ENCODE measurements around the gene ANKRD53.

The ANKRD53 gene

GRCh38 chr2:70964133-70964532, 14.3 kb upstream of the ANKRD53 start:
- no peak for TF ChIP-seq CTCF (IDR thresholded peaks at IDR 0.05; ENCODE audit: borderline replicate concordance, insufficient read depth, low read depth, low read length)
- H3K4me3 ChIP-seq (ENCODE audit: low read depth, low read length) = no peak overlapping the region

- peak overlapping the region; percentile 48 for H3K4me3 ChIP-seq (ENCODE audit: low read depth, low read length)
- peak; percentile 95 for TF ChIP-seq CTCF (IDR thresholded peaks at IDR 0.05; ENCODE audit: borderline replicate concordance, insufficient read depth, low read depth, low read length)
Measured at GRCh38 chr2:70964596-70965386, 13.6 kb upstream of the ANKRD53 start.

- TF ChIP-seq CTCF (IDR thresholded peaks at IDR 0.05; ENCODE audit: borderline replicate concordance, insufficient read depth, low read depth, low read length) = no peak
- peak overlapping the region; percentile 48 for H3K4me3 ChIP-seq (ENCODE audit: low read depth, low read length)
Measured at GRCh38 chr2:70965506-70965905, 12.9 kb upstream of the ANKRD53 start.

- TF ChIP-seq CTCF (IDR thresholded peaks at IDR 0.05; ENCODE audit: borderline replicate concordance, insufficient read depth, low read depth, low read length) = no peak
- H3K4me3 ChIP-seq (ENCODE audit: low read depth, low read length) = no peak overlapping the region
Measured at GRCh38 chr2:70966681-70967080, 11.7 kb upstream of the ANKRD53 start.

- TF ChIP-seq CTCF (IDR thresholded peaks at IDR 0.05; ENCODE audit: borderline replicate concordance, insufficient read depth, low read depth, low read length) = no peak
- no peak overlapping the region for H3K4me3 ChIP-seq (ENCODE audit: low read depth, low read length)
Measured at GRCh38 chr2:70967189-70967588, 11.2 kb upstream of the ANKRD53 start.

- H3K4me3 ChIP-seq (ENCODE audit: low read depth, low read length) = no peak overlapping the region
- no peak for TF ChIP-seq CTCF (IDR thresholded peaks at IDR 0.05; ENCODE audit: borderline replicate concordance, insufficient read depth, low read depth, low read length)
Measured at GRCh38 chr2:70974592-70974991, 3.8 kb upstream of the ANKRD53 start.

- H3K4me3 ChIP-seq (ENCODE audit: low read depth, low read length) = no peak overlapping the region
- no peak for TF ChIP-seq CTCF (IDR thresholded peaks at IDR 0.05; ENCODE audit: borderline replicate concordance, insufficient read depth, low read depth, low read length)
Measured at GRCh38 chr2:70975237-70975636, 3.2 kb upstream of the ANKRD53 start.
